Mesodermal cell (in vitro differentiated cells): ENCODE data around the gene OSBPL10.

Experiments
- H3K27ac ChIP-seq: 2 replicates; pipeline ENCODE4 v1.7.0; 2013; ENCODE audit warnings: mild to moderate bottlenecking, low read depth, low read length, moderate library complexity; ENCODE audit not compliant: severe bottlenecking
- H3K36me3 ChIP-seq: 2 replicates; pipeline ENCODE4 v1.7.1; 2013; ENCODE audit warnings: mild to moderate bottlenecking, low read length, moderate library complexity; ENCODE audit not compliant: control insufficient read depth, insufficient read depth
- H3K4me1 ChIP-seq: one replicate; pipeline ENCODE4 v1.7.1; 2013; ENCODE audit warnings: mild to moderate bottlenecking, low read length; ENCODE audit not compliant: insufficient read depth, control insufficient read depth, poor library complexity, severe bottlenecking
- H3K4me3 ChIP-seq: 2 replicates; pipeline ENCODE4 v1.7.0; 2013; ENCODE audit warnings: low read length, control low read depth, mild to moderate bottlenecking; ENCODE audit not compliant: insufficient read depth, poor library complexity, severe bottlenecking; ENCODE audit errors: extremely low read depth
- H3K9me3 ChIP-seq: 2 replicates; pipeline ENCODE4 v1.7.1; 2013; ENCODE audit warnings: mild to moderate bottlenecking, low read length, moderate library complexity; ENCODE audit not compliant: control insufficient read depth
- WGBS, 2 experiments: methylation state at CpG; one replicate each; pipeline ENCODE4 v1.1.5; 2013; ENCODE audit warnings: missing lambda C conversion rate in 2 of 2; ENCODE audit not compliant: insufficient coverage in 2 of 2; 5-methylcytosine and 5-hydroxymethylcytosine counted together

Gene OSBPL10

DNA sequence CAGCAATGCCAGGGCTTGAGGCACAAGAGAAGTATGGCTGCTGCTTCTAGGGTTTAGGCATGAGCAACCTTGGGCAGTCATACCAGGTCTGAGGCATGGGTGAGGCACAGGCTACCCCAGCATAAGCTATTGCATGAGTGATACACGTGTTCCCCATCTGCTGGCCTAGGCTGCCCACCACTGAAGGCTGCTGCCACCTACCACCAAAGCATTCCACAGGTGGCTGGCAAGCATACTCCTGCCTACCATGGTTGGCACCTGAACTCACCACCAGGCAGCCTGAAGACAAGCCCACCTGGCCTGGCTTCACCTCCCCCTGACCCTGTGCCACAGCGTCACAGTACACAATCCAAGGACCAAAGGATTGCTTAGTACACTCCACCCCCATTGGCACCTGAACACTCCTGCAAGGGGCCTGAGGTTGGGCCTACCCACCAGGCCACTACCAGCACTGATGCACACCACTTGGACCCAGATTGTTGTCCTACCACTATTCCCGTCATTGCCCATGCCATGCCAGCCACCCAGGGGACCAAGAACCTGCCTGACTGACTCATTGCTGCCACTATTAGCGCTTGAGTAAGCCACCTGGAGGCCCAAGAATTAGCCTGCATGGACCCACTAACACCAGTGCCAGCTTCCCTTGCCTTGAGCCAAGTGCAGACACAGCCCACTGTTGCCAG lies 332.6 kb downstream of the OSBPL10 start:
- H3K36me3 ChIP-seq: peaks cover 31% of the 10 kb centered on the region
- H3K27ac ChIP-seq: no peak overlapping the region
- H3K4me1 ChIP-seq: no peaks in the 10 kb centered on the region
- no peak overlapping the region for H3K4me3 ChIP-seq
- peaks cover 56% of the 10 kb centered on the region for H3K9me3 ChIP-seq
- WGBS, 2 experiments: 93 to 100% methylated on average over 3 of the region's 4 CpGs

DNA sequence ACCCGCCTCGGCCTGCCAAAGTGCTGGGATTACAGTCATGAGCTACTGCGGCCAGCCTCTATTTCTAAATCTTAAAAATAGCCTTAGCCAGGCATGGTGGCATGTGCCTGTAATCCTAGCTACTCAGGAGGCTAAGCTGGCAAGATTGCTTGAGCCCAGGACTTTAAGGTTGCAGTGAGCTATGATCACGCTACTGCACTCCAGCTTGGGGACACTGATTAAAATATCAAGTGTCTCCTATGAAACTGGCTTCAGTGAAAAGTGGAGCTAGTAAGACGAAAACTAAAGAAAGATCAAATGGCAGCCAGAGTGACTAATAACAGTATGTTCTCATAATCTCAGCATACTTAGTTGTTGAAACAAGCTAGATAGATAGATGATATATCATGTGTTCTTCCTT lies 335.8 kb downstream of the OSBPL10 start:
- Histone ChIP-seq H3K36me3 (peaks cover 31% of the 10 kb centered on the region), H3K9me3 (peaks cover 28% of the 10 kb centered on the region), H3K4me1 (no peaks in the 10 kb centered on the region), H3K27ac (no peak overlapping the region), H3K4me3 (no peak overlapping the region)
- WGBS, 2 experiments: 86 to 98% methylated on average over 4 of the region's 5 CpGs

DNA sequence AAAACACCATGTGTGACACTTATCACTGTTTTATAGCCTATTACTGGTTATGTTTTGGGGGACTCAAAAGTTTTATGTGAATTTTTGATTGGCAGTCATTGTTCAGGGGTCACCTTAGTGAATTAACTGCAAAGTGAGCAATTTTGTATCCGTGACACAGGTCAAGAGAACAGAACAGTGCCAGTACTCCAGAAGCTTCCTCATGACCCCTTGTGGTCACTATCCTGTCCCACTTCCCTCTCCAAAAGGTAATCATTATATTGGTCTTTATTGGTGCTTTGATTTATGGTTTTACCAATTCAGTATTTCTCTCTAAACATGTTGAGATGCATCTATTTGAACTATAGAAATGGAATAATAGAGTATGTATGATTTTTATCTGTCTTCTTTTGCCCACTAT lies 341.2 kb downstream of the OSBPL10 start:
- H3K4me1 ChIP-seq: no peaks in the 10 kb centered on the region
- H3K36me3 ChIP-seq: peaks cover 22% of the 10 kb centered on the region
- H3K9me3 ChIP-seq: no peaks in the 10 kb centered on the region
- 100% methylated on average over 1 of the region's 1 CpG; no CpG with 5 or more reads in 1 of the 2 experiments for WGBS, 2 experiments
- no peak overlapping the region for H3K27ac ChIP-seq
- no peak overlapping the region for H3K4me3 ChIP-seq

DNA sequence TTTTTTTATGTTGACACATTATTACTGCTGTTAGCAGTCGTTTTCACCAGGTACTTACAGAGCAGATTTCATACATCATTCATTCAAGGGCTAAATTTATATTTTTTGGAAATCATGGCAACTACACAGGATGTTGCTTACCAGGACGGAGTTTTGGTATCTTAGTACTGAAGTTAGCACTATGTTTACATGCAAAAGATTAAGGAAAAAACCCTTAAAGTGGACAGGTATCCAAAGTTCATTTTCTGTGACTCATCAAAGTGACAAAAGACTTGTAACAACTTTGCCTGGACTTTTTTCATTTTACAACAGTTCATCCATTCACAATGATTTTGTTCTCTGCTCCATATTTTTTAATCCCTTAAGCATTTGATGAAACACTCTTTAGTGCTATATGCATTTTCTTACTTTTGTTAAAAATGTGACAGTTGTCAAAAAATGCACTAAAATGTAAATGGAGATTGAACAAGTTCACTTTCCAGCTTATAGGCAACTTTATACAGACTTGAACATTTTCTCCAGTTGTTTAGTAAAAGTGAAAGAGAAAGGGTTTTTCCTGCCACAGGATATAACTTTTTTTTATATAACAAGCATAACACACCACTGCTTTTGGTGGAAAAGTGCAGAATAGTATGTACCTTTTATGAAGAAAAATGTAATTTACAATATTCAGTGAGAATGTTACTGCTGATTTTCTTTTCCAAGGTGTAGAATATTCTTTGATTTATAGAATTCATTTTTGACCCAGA lies 344.2 kb downstream of the OSBPL10 start:
- WGBS, 2 experiments: 100% methylated on average over 1 of the region's 2 CpGs; no CpG with 5 or more reads in 1 of the 2 experiments
- H3K4me3 ChIP-seq: no peak overlapping the region
- peaks cover 37% of the 10 kb centered on the region for H3K36me3 ChIP-seq

DNA sequence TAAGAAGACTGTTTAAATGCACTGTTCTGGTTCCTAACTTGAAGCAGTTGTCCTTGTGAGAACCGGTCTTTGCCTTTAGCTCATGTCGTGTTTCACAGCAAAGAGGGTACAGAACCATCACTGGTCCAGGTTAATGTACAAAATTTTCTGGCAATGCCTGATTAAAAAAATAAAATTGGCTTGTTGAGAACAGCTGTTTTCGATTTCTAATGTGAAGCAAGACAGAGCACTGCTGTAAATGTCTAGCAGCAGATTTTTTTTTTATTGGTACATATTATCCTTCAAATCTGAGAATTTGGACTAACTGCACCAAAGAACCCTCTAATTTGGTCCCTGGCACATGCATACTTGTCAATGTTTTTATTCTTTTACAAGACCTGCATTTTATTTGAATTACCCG lies 345.0 kb downstream of the OSBPL10 start:
- H3K27ac ChIP-seq: no peak overlapping the region
- no peaks in the 10 kb centered on the region for H3K4me1 ChIP-seq
- 91 to 100% methylated on average over 1 to 2 of the region's 4 CpGs for WGBS, 2 experiments
- no peaks in the 10 kb centered on the region for H3K9me3 ChIP-seq
- H3K4me3 ChIP-seq: no peak overlapping the region
- peaks cover 45% of the 10 kb centered on the region for H3K36me3 ChIP-seq

More for the DNA sequence above, 344.2 kb downstream of the OSBPL10 start:
- Histone ChIP-seq H3K9me3 (no peaks in the 10 kb centered on the region), H3K4me1 (no peaks in the 10 kb centered on the region), H3K27ac (no peak overlapping the region)

DNA sequence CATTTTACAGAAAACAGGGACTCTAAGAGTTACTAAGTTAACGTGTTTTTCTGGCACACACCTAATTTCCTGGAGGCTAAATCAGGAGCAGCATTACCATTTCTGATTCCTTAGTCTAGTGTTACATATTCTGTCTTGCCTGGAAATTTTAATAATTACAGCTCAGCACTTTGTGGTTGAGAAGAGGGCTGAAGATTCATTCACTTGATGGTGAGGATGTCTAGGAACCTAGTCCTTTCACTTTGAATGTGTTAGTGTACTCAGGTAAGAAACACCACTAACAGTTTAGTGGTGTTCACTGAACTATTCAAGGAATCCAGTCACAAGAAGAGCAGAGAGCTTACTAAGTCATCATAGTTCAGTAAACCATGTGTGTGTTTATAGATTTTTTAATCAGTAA lies 345.5 kb downstream of the OSBPL10 start:
- Histone ChIP-seq H3K36me3 (peaks cover 49% of the 10 kb centered on the region), H3K4me1 (no peaks in the 10 kb centered on the region), H3K27ac (no peak overlapping the region), H3K9me3 (no peaks in the 10 kb centered on the region), H3K4me3 (no peak overlapping the region)
- WGBS, 2 experiments: no CpG with 5 or more reads among the region's 1 CpG

DNA sequence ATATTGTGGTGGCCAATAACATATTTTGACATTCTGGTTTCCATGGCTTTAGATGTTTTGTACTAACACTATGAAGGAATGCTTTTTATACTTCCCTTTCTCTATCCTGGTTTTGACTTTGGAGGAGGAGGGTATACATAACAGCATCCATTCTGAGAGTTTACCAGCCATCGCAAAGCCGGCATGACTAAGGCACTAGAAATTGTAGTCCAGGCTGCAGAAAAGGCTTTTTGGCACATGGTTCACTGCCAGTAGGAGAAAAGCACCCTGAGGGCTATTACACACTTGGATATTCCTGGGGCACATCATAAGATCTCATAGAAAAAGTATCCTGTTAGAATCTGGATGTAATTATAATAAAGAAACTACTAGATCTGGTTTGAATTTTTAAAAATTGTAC lies 346.6 kb downstream of the OSBPL10 start:
- Histone ChIP-seq H3K9me3 (no peaks in the 10 kb centered on the region), H3K36me3 (peaks cover 60% of the 10 kb centered on the region), H3K4me1 (no peaks in the 10 kb centered on the region), H3K27ac (no peak overlapping the region), H3K4me3 (no peak overlapping the region)
- 78% methylated on average over 2 of the region's 2 CpGs; no CpG with 5 or more reads in 1 of the 2 experiments for WGBS, 2 experiments

DNA sequence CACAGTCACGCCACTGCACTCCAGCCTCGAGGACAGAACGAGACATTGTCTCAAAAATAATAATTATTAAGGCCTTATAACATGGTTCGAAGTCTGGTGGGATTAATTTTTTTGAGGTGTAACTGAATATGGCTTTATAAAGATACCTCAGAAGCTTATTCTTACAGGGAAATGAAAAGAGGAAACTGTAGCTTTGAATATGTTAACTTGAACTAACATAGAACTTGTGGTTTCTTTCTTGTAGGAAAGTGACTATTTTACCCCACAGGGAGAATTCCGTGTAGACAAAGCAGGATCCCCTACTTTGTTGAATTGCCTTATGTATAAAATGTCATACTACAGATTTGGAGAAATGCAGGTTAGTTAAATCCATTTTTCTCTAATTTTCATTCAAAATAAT lies 352.0 kb downstream of the OSBPL10 start:
- WGBS, 2 experiments: 100% methylated on average over 1 of the region's 5 CpGs; no CpG with 5 or more reads in 1 of the 2 experiments
- Histone ChIP-seq H3K9me3 (no peaks in the 10 kb centered on the region), H3K36me3 (peaks cover 77% of the 10 kb centered on the region), H3K4me1 (no peaks in the 10 kb centered on the region), H3K4me3 (no peak overlapping the region), H3K27ac (no peak overlapping the region)

DNA sequence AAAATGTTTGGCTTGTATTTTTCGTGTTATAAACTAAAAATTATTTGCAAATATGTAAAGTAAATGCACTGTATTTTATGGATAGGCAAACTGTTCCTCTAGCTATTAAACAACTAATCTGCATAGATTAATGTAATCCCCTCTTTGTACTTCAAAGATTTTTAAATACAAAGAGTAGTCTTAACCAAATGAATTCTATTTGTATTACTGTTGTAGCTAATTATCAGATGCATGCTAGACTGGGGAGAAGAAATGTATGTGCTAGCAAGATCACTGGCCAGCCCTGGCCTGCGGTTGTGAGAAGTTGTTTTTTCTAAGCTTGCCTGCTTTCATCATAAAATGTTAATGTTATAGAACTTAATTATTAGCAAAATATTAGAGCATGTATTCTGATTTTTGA lies 355.7 kb downstream of the OSBPL10 start:
- H3K36me3 ChIP-seq: peaks cover 66% of the 10 kb centered on the region
- WGBS, 2 experiments: 80% methylated on average over 1 of the region's 2 CpGs; no CpG with 5 or more reads in 1 of the 2 experiments
- no peaks in the 10 kb centered on the region for H3K4me1 ChIP-seq
- no peak overlapping the region for H3K4me3 ChIP-seq
- H3K9me3 ChIP-seq: no peaks in the 10 kb centered on the region
- no peak overlapping the region for H3K27ac ChIP-seq

DNA sequence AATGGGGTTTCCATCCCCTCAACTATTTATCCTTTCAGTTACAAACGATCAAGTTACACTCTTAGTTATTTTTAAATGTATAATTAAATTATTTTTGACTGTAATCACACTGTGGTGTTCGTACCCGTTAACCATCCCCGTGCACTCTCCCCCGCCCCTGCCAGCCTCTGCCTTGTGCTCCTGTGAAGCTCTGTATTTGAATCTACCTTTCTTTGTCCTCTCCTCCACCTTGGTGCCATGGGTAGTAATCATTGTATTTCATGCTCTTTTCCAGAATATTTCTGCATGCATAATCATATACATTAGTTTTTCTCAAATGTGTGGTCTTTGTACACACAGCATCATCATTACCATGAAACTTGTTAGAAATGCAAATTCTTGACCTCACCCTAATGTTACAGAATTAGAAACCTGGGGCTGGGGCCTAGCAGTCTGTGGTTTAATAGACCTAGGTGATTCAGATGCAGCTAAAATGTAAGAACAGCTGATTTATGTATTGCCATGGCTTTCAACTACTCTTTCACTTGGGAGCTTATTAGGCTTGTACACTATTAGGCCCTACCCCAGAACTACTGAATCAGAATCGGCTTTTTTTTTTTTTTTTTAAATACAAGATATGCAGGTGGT lies 356.9 kb downstream of the OSBPL10 start:
- H3K4me3 ChIP-seq: no peak overlapping the region
- WGBS, 2 experiments: 90% methylated on average over 2 of the region's 6 CpGs; no CpG with 5 or more reads in 1 of the 2 experiments
- H3K4me1 ChIP-seq: no peaks in the 10 kb centered on the region
- peaks cover 60% of the 10 kb centered on the region for H3K36me3 ChIP-seq
- no peaks in the 10 kb centered on the region for H3K9me3 ChIP-seq
- no peak overlapping the region for H3K27ac ChIP-seq
